Panc1 (cell line): ENCODE measurements around the gene TFG.

ENCODE experiments used
- POLR2AphosphoS5 ChIP-seq: IDR thresholded peaks from 2 replicates; pipeline ENCODE4 v1.6.1; 2012; ENCODE audit warnings: mild to moderate bottlenecking, low read depth, low read length, moderate library complexity
- TCF7L2 ChIP-seq: IDR thresholded peaks from 2 replicates; pipeline ENCODE4 v1.6.1; 2011; ENCODE audit warnings: mild to moderate bottlenecking, low read depth, low read length, inconsistent platforms
- TF ChIP-seq, protein P1 (sequence below), 2 experiments: IDR thresholded peaks; 2 replicates each; pipeline ENCODE4 v1.6.1; 2011 to 2012; ENCODE audit warnings: low read depth in 2 of 2, control low read depth in 1 of 2, low read length in 1 of 2, mild to moderate bottlenecking in 1 of 2, moderate library complexity in 1 of 2; ENCODE audit not compliant: insufficient read depth in 1 of 2
- TF ChIP-seq, protein P2 (sequence below): fragments of 450-650 bp; IDR thresholded peaks from 2 replicates; pipeline ENCODE4 v1.5.1; 2017; ENCODE audit warnings: mild to moderate bottlenecking

- TF ChIP-seq, protein P1, sequence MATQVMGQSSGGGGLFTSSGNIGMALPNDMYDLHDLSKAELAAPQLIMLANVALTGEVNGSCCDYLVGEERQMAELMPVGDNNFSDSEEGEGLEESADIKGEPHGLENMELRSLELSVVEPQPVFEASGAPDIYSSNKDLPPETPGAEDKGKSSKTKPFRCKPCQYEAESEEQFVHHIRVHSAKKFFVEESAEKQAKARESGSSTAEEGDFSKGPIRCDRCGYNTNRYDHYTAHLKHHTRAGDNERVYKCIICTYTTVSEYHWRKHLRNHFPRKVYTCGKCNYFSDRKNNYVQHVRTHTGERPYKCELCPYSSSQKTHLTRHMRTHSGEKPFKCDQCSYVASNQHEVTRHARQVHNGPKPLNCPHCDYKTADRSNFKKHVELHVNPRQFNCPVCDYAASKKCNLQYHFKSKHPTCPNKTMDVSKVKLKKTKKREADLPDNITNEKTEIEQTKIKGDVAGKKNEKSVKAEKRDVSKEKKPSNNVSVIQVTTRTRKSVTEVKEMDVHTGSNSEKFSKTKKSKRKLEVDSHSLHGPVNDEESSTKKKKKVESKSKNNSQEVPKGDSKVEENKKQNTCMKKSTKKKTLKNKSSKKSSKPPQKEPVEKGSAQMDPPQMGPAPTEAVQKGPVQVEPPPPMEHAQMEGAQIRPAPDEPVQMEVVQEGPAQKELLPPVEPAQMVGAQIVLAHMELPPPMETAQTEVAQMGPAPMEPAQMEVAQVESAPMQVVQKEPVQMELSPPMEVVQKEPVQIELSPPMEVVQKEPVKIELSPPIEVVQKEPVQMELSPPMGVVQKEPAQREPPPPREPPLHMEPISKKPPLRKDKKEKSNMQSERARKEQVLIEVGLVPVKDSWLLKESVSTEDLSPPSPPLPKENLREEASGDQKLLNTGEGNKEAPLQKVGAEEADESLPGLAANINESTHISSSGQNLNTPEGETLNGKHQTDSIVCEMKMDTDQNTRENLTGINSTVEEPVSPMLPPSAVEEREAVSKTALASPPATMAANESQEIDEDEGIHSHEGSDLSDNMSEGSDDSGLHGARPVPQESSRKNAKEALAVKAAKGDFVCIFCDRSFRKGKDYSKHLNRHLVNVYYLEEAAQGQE (IDR thresholded peaks at IDR 0.05; ENCODE audit: insufficient read depth in 1 of 2, low read depth in 2 of 2, low read length in 1 of 2): no peak
- TF ChIP-seq, protein P2, sequence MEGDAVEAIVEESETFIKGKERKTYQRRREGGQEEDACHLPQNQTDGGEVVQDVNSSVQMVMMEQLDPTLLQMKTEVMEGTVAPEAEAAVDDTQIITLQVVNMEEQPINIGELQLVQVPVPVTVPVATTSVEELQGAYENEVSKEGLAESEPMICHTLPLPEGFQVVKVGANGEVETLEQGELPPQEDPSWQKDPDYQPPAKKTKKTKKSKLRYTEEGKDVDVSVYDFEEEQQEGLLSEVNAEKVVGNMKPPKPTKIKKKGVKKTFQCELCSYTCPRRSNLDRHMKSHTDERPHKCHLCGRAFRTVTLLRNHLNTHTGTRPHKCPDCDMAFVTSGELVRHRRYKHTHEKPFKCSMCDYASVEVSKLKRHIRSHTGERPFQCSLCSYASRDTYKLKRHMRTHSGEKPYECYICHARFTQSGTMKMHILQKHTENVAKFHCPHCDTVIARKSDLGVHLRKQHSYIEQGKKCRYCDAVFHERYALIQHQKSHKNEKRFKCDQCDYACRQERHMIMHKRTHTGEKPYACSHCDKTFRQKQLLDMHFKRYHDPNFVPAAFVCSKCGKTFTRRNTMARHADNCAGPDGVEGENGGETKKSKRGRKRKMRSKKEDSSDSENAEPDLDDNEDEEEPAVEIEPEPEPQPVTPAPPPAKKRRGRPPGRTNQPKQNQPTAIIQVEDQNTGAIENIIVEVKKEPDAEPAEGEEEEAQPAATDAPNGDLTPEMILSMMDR: no peak
- no peak for TF ChIP-seq POLR2AphosphoS5
- TF ChIP-seq TCF7L2: no peak
Measured at GRCh38 chr3:100756441-100756840, 47.1 kb downstream of the TFG start.
